ENCODE data around the gene NRG2. TPM values are rescaled to one million over a fixed set of nuclear protein-coding genes. Genes with fewer than 3 reads are reported as not detected.

Gene NRG2
- total RNA-seq, 1 experiment from 2014 or later: 0.59 TPM

DNA sequence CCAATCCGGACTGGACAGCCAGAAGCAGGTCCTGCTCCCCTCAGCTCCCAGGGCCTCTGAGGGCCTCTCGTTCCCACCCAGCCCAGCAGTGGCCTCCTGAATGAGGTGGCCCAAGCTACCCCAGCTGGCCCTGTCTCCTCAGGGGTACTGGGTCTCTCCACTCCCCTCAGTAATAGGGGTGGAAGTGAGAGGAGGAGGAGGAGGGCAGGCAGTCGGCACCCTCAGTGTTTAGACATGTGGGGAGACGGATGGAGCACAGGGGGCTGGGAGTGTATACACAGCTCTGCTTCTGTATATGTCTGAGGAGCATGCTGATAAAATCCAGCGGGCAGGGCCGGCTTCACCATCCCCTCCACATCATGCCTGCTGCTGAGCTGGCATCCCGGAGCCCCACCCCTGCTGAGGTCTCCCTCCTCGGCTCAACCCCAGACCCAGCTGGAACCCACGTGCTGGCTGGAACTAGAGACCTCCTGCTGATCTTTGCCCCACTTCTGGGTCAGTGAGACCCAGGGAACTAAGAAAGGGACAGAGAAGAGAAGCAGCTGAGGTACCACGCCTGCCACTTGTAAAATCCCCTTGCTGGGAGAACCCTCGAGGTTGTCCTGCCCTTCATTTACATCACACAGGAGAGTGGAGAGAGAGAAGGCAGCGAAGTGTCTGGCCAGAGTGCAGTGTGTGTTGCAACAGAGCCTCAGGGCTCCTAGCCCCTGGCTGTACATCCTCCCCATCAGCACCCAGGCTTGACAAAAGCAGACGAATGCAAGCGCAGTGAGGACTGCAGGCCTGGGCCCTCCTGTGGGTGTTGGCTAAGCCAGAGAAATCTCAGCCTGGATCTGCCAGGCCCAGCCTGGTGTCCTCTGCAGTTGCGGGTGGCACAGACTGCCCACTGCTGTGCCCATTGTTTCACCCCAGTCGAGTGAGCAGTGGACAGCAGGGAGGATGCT lies 170.0 kb downstream of the NRG2 start:
- Histone ChIP-seq H3K4me3 (ENCODE audit: low read depth, low read length) (no peak overlapping the region), H3K9me3 (no peaks in the 10 kb centered on the region), H3K4me1 (no peaks in the 10 kb centered on the region), H3K36me3 (ENCODE audit: control insufficient read depth, insufficient read depth, low read length) (no peaks in the 10 kb centered on the region), H3K27me3 (replicated peaks; ENCODE audit: control insufficient read depth, insufficient read depth, low read length) (no peaks in the 10 kb centered on the region)
- H3K4me1 Mint-ChIP-seq (ENCODE audit: low read depth, unreplicated experiment): no peaks in the 10 kb centered on the region
- no peak overlapping the region for H3K27ac Mint-ChIP-seq (ENCODE audit: unreplicated experiment)
- H3K27me3 Mint-ChIP-seq (ENCODE audit: insufficient read depth, unreplicated experiment): peaks cover 6% of the 10 kb centered on the region
- TF ChIP-seq, protein P1, sequence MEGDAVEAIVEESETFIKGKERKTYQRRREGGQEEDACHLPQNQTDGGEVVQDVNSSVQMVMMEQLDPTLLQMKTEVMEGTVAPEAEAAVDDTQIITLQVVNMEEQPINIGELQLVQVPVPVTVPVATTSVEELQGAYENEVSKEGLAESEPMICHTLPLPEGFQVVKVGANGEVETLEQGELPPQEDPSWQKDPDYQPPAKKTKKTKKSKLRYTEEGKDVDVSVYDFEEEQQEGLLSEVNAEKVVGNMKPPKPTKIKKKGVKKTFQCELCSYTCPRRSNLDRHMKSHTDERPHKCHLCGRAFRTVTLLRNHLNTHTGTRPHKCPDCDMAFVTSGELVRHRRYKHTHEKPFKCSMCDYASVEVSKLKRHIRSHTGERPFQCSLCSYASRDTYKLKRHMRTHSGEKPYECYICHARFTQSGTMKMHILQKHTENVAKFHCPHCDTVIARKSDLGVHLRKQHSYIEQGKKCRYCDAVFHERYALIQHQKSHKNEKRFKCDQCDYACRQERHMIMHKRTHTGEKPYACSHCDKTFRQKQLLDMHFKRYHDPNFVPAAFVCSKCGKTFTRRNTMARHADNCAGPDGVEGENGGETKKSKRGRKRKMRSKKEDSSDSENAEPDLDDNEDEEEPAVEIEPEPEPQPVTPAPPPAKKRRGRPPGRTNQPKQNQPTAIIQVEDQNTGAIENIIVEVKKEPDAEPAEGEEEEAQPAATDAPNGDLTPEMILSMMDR (IDR thresholded peaks at IDR 0.05; ENCODE audit: insufficient read depth in 1 of 2, low read depth in 1 of 2, low read length in 1 of 2, severe bottlenecking in 1 of 2, unreplicated experiment in 1 of 2): no peak
- intact Hi-C loops (cut with micrococcal nuclease; ENCODE audit: unreplicated experiment): loop anchor here (2.0 kb wide), 1 partner anchor 96 kb away; no protein-coding TSS in a partner anchor
- no peak overlapping the region for H3K4me3 Mint-ChIP-seq (ENCODE audit: unreplicated experiment)
- no peaks in the 10 kb centered on the region for H3K36me3 Mint-ChIP-seq (ENCODE audit: insufficient read depth, unreplicated experiment)
- no peak for DNase-seq
- CTCF ChIA-PET: interaction anchor here (1.2 to 1.6 kb wide), 3 partner anchors 20 to 95 kb away, joined by 3 to 11 read pairs (median 4); no protein-coding TSS in a partner anchor
- no TSS peak for BruUV-seq (replicated peaks)
- POLR2A ChIA-PET: no interaction called here
- H3K9me3 Mint-ChIP-seq (ENCODE audit: unreplicated experiment): no peaks in the 10 kb centered on the region

DNA sequence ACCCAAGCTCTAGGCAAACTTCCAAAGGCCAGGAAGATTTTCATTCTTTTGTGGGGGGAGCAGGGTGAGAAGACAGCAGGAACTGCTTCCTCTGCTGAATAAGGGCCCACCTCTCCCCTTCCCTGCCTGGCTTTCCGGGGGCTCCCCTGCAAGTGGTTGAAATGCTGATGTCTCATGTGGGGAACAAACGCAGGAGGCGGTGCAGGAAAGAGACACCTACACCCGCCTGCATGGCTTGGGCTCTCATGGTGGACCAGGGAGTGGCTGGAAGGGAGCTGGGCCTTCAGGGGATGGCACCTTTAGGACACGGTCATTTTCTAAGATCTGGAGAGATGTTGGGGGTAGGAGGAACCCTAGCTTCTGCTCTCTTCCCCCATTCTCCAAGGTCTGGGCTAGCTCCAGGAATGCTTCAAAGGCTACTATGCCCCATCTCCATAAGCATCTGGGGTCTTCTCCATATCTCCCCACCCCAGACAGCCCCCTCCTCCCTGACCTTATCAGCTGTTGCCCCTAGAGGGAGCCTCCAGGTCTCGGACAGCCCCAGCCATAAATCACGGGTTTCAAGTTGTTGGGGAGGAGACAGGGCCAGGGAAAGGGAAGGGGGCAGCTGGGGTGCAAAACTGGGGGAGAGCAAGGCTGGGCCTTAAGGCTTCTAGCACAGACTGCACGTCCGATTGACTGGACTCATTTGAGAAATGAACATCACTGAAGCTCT lies 170.9 kb downstream of the NRG2 start:
- Histone ChIP-seq H3K4me3 (ENCODE audit: low read depth, low read length) (no peak overlapping the region), H3K9me3 (no peaks in the 10 kb centered on the region), H3K4me1 (no peaks in the 10 kb centered on the region), H3K36me3 (ENCODE audit: control insufficient read depth, insufficient read depth, low read length) (no peaks in the 10 kb centered on the region), H3K27me3 (replicated peaks; ENCODE audit: control insufficient read depth, insufficient read depth, low read length) (no peaks in the 10 kb centered on the region)
- intact Hi-C loops (cut with micrococcal nuclease; ENCODE audit: unreplicated experiment): loop anchor here (2.0 kb wide), 1 partner anchor 97 kb away; no protein-coding TSS in a partner anchor
- H3K27me3 Mint-ChIP-seq (ENCODE audit: insufficient read depth, unreplicated experiment): peaks cover 6% of the 10 kb centered on the region
- POLR2A ChIA-PET: no interaction called here
- DNase-seq: no peak
- no peaks in the 10 kb centered on the region for H3K9me3 Mint-ChIP-seq (ENCODE audit: unreplicated experiment)
- no peaks in the 10 kb centered on the region for H3K4me1 Mint-ChIP-seq (ENCODE audit: low read depth, unreplicated experiment)
- no peak overlapping the region for H3K27ac Mint-ChIP-seq (ENCODE audit: unreplicated experiment)
- BruUV-seq (replicated peaks): no TSS peak
- CTCF ChIA-PET: interaction anchor here (0.9 to 1.6 kb wide), 4 partner anchors 20 to 96 kb away, joined by 3 to 11 read pairs (median 4); no protein-coding TSS in a partner anchor
- H3K36me3 Mint-ChIP-seq (ENCODE audit: insufficient read depth, unreplicated experiment): no peaks in the 10 kb centered on the region
- TF ChIP-seq, protein P1 (IDR thresholded peaks at IDR 0.05; ENCODE audit: insufficient read depth in 1 of 2, low read depth in 1 of 2, low read length in 1 of 2, severe bottlenecking in 1 of 2, unreplicated experiment in 1 of 2): peak; percentile 21 to 44
- no peak overlapping the region for H3K4me3 Mint-ChIP-seq (ENCODE audit: unreplicated experiment)

DNA sequence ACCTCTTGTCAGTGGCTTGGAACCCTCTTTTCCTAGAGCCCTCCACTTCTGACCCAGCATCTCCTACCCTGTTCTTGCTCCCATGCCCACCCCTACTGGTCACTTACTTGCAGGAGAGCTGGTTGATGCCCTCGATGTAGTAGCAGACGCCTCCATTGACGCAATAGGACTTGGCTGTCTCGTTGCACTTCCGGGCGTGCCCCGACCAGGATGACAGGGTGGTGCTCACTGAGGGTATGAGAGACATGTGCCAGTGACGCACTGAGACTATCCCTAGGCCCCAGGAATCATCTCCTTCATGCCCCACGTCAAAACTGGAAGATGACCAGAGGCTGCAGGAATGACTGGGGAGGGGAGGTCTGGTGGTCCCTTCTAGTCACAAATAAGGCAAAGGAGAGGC lies 171.5 kb downstream of the NRG2 start:
- ChIA-PET CTCF (interaction anchor here (0.9 kb wide), 1 partner anchor 29 kb away, joined by 3 read pairs; no protein-coding TSS in a partner anchor), POLR2A (no interaction called here)
- H3K27me3 ChIP-seq (replicated peaks; ENCODE audit: control insufficient read depth, insufficient read depth, low read length): no peaks in the 10 kb centered on the region
- H3K36me3 ChIP-seq (ENCODE audit: control insufficient read depth, insufficient read depth, low read length): no peaks in the 10 kb centered on the region
- H3K9me3 ChIP-seq: no peaks in the 10 kb centered on the region
- Mint-ChIP-seq H3K4me3 (ENCODE audit: unreplicated experiment) (no peak overlapping the region), H3K27me3 (ENCODE audit: insufficient read depth, unreplicated experiment) (peaks cover 11% of the 10 kb centered on the region), H3K27ac (ENCODE audit: unreplicated experiment) (no peak overlapping the region), H3K4me1 (ENCODE audit: low read depth, unreplicated experiment) (no peaks in the 10 kb centered on the region), H3K9me3 (ENCODE audit: unreplicated experiment) (no peaks in the 10 kb centered on the region), H3K36me3 (ENCODE audit: insufficient read depth, unreplicated experiment) (no peaks in the 10 kb centered on the region)
- no peak for DNase-seq
- H3K4me1 ChIP-seq: no peaks in the 10 kb centered on the region
- no peak overlapping the region for H3K4me3 ChIP-seq (ENCODE audit: low read depth, low read length)
- BruUV-seq (replicated peaks): no TSS peak
- TF ChIP-seq, protein P1 (IDR thresholded peaks at IDR 0.05; ENCODE audit: insufficient read depth in 1 of 2, low read depth in 1 of 2, low read length in 1 of 2, severe bottlenecking in 1 of 2, unreplicated experiment in 1 of 2): no peak
- intact Hi-C loops (cut with micrococcal nuclease; ENCODE audit: unreplicated experiment): loop anchor here (2.0 kb wide), 1 partner anchor 97 kb away; no protein-coding TSS in a partner anchor

Data from Caco-2 (cell line).